ENCODE data around the gene SOX5. TPM values are rescaled to one million over a fixed set of nuclear protein-coding genes. Genes with fewer than 3 reads are reported as not detected.

Gene SOX5
- 5.4 and 12.4 TPM in 2 replicates for total RNA-seq

DNA sequence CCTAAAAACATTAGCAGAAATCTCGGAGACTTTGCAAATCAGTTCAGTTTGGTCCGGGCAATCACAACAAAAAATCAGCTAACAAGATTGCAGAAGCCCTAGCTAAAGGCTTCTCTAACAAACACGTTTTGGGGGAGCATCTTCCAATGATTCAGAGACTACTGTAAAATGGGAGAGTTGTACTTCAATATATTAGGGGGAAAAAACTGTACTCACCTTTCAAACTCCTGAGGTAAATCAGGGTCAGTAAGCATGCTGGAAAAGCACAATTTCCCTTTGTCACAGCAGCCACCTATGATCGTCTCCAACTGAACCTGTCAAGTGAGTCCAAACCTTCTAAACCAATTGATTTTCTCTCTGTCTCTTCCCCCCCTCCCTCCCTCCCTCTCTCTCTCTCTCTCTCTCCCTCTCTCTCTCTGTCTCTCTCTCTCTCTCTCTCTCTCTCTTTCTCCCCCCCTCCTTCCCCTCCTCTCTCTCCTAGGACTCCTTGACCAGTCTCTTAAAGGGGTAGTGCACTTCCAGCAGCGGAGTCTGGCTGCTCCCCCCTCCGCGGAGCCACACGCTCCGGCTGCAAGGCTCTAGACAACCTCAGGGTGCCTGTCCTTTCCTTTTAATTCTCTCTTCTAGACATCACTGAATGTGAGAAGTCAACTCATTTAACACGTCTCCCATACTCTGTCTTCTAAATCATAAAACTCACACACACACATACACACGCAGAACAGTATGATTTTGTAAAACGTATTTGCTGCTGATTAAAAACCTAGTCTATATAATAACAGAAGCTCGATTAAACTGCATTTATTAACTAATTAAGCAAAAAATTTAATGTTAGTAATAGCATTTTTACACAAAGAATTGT lies at the start of gene SOX5:
Gene SOX5, minus strand, starts transcription at position 323 of the 862 bp plus-strand sequence. Its CDS starts 69 bp downstream, at position 254.

All from epithelial cell of alveolus of lung (primary cell).